ENCODE measurements around the gene GTF3A. TPM values are rescaled to one million over a fixed set of nuclear protein-coding genes. Genes with fewer than 3 reads are reported as not detected.

Gene GTF3A
- total and polyA plus RNA-seq, 9 of the 15 experiments (the other 6 are each of a cell fraction or from before 2014, with no cell fraction given): 47.5 to 303 (median 174) TPM

- TF ChIP-seq ZBTB1 (CRISPR knock-in tag; IDR thresholded peaks at IDR 0.05; ENCODE audit: borderline replicate concordance, low read depth) (no peak), SMARCA5 (IDR thresholded peaks at IDR 0.05) (peak; percentile 62; the same call in 1 of the 2 replicates), SIN3B (IDR thresholded peaks at IDR 0.05; ENCODE audit: low read depth) (no peak), HDAC1 (IDR thresholded peaks at IDR 0.05) (peak in 1 of 2 experiments; percentile 73; a peak in 2 of 4 replicates), ZNF280B (CRISPR knock-in tag; IDR thresholded peaks at IDR 0.05) (no peak), KLF1 (tag; IDR thresholded peaks at IDR 0.05) (no peak), MAFG (tag; conservative IDR thresholded peaks at IDR 0.05) (peak; percentile 54), ZC3H8 (IDR thresholded peaks at IDR 0.05) (no peak), FOXM1 (IDR thresholded peaks at IDR 0.05; ENCODE audit: low read depth) (no peak), FOXM1 (CRISPR knock-in tag; IDR thresholded peaks at IDR 0.05; ENCODE audit: low read depth) (no peak), PHF20 (IDR thresholded peaks at IDR 0.05; ENCODE audit: partially characterized antibody) (no peak), GATA2 (CRISPR knock-in tag; IDR thresholded peaks at IDR 0.05) (peak; percentile 43), POLR2A (conservative IDR thresholded peaks at IDR 0.05) (peak; percentile 65), PTTG1 (tag; IDR thresholded peaks at IDR 0.05; ENCODE audit: low read depth) (no peak), POLR2H (tag; IDR thresholded peaks at IDR 0.05; ENCODE audit: low read depth) (no peak), STAG1 (CRISPR knock-in tag; IDR thresholded peaks at IDR 0.05; ENCODE audit: borderline replicate concordance) (no peak), THRB (CRISPR knock-in tag; conservative IDR thresholded peaks at IDR 0.05) (0 out of 2 replicates have a peak, but pooled peaks have one; percentile 8), CTCFL (IDR thresholded peaks at IDR 0.05; ENCODE audit: borderline replicate concordance, insufficient read depth, low read depth, low read length, poor library complexity, severe bottlenecking) (peak; percentile 87), ZZZ3 (IDR thresholded peaks at IDR 0.05) (no peak), EHMT2 (IDR thresholded peaks at IDR 0.05) (0 out of 2 replicates have a peak, but pooled peaks have one; percentile 28), NR1H2 (CRISPR knock-in tag; IDR thresholded peaks at IDR 0.05) (no peak), SMARCE1 (IDR thresholded peaks at IDR 0.05) (peak; percentile 81), E2F6 (IDR thresholded peaks at IDR 0.05; ENCODE audit: borderline replicate concordance in 1 of 2, extremely low read depth in 1 of 2, insufficient read depth in 1 of 2, insufficient read length in 1 of 2, low read depth in 1 of 2, low read length in 1 of 2, poor library complexity in 1 of 2, severe bottlenecking in 1 of 2) (peak in 1 of 2 experiments; percentile 34), SMARCB1 (IDR thresholded peaks at IDR 0.05; ENCODE audit: insufficient read length, low read depth) (no peak)
Observed at GRCh38 chr13:27425918-27426630, 1.7 kb downstream of the GTF3A start (continued).

Data from K562 (cell line).